GM10266 (cell line): ENCODE data around the gene LOC128125822.

Source experiments
- DNase-seq: peaks from one replicate; pipeline ENCODE4 v3.0.0; 2012; ENCODE audit errors: extremely low spot score
- CTCF ChIP-seq: IDR thresholded peaks from 2 replicates; pipeline ENCODE4 v1.5.1; 2012; ENCODE audit warnings: mild to moderate bottlenecking, low read depth; ENCODE audit not compliant: control insufficient read depth, insufficient read depth; ENCODE audit errors: missing control alignments

The LOC128125822 gene

GRCh38 chr6:63543001-63543400 is 29.3 kb upstream of the LOC128125822 start:
- TF ChIP-seq CTCF = no peak
- no peak for DNase-seq

- TF ChIP-seq CTCF = no peak
- no peak for DNase-seq
These were observed 28.3 kb upstream of the LOC128125822 start for GRCh38 chr6:63543982-63544381.

GRCh38 chr6:63546236-63546635 is 26.0 kb upstream of the LOC128125822 start:
- no peak for TF ChIP-seq CTCF
- no peak for DNase-seq

- TF ChIP-seq CTCF = no peak
- DNase-seq = no peak
These were observed 25.6 kb upstream of the LOC128125822 start for GRCh38 chr6:63546697-63547096.

GRCh38 chr6:63549076-63549475 is 23.2 kb upstream of the LOC128125822 start:
- no peak for DNase-seq
- no peak for TF ChIP-seq CTCF

- peak; percentile 39 for DNase-seq
These were observed 19.1 kb upstream of the LOC128125822 start for GRCh38 chr6:63553208-63553607.

GRCh38 chr6:63553900-63554299 is 18.4 kb upstream of the LOC128125822 start:
- no peak for DNase-seq
- no peak for TF ChIP-seq CTCF

More at GRCh38 chr6:63553208-63553607, 19.1 kb upstream of the LOC128125822 start:
- no peak for TF ChIP-seq CTCF
